Panc1 (cell line): Measurements from ENCODE around the gene MATN1. TPM values are rescaled to one million over a fixed set of nuclear protein-coding genes. Genes with fewer than 3 reads are reported as not detected.

Experiments used
- ATAC-seq: fragments of 200-7000 bp; cut with Tn5 transposase; 2 replicates; pipeline ENCODE4 v1.9.1; 2020; ENCODE audit warnings: mild to moderate bottlenecking, moderate library complexity
- BruUV-seq: library from RNA; stranded (reverse); fragments of 400-500 nt; replicated peaks from 2 replicates; lab custom pipeline; 2021; lab: Mats Ljungman, UMichigan
- CTCF ChIA-PET: fragments of 300-600 bp; sonication (Branson Sonifier 250); formaldehyde crosslinking; loops from one replicate; lab custom pipeline; 2022; ENCODE audit warnings: antibody characterized with exemption; lab: Charles Lee
- POLR2A ChIA-PET: fragments of 300-600 bp; sonication (Branson Sonifier 250); formaldehyde crosslinking; loops from one replicate; lab custom pipeline; 2022; ENCODE audit warnings: antibody characterized with exemption; lab: Charles Lee
- DNase-seq: peaks from one replicate; pipeline ENCODE4 v3.0.0-alpha.2; 2010; ENCODE audit warnings: low read depth, low spot score
- H3K27ac ChIP-seq: 2 replicates; pipeline ENCODE4 v1.5.1; 2011; ENCODE audit warnings: mild to moderate bottlenecking, low read length, inconsistent platforms
- H3K27me3 ChIP-seq: fragments of 200-500 bp; sonication (Bioruptor generic); 2 replicates; pipeline ENCODE4 v1.6.0; 2014; ENCODE audit warnings: low read length, inconsistent platforms; ENCODE audit not compliant: control insufficient read depth, insufficient read depth
- H3K36me3 ChIP-seq: fragments of 200-500 bp; sonication (Bioruptor generic); 2 replicates; pipeline ENCODE4 v1.5.1; 2014; ENCODE audit warnings: inconsistent platforms, mild to moderate bottlenecking, low read length, moderate library complexity; ENCODE audit not compliant: control insufficient read depth, insufficient read depth
- H3K4me1 ChIP-seq: 2 replicates; pipeline ENCODE4 v1.5.1; 2011; ENCODE audit warnings: inconsistent platforms, mild to moderate bottlenecking, low read length, moderate library complexity; ENCODE audit not compliant: control insufficient read depth, insufficient read depth
- H3K4me3 ChIP-seq, 2 experiments: 2 replicates each; pipeline ENCODE4 v1.5.1; 2011 to 2012; ENCODE audit warnings: low read depth in 2 of 2, low read length in 2 of 2, mild to moderate bottlenecking in 2 of 2, inconsistent platforms in 1 of 2, moderate library complexity in 1 of 2
- H3K9me3 ChIP-seq: fragments of 200-500 bp; sonication (Bioruptor generic); 2 replicates; pipeline ENCODE4 v1.5.1; 2014; ENCODE audit warnings: low read depth, mild to moderate bottlenecking, inconsistent platforms, low read length, moderate library complexity; ENCODE audit not compliant: control insufficient read depth, insufficient read depth
- CTCF ChIP-seq: fragments of 450-650 bp; IDR thresholded peaks from 2 replicates; pipeline ENCODE4 v1.5.1; 2017; ENCODE audit warnings: mild to moderate bottlenecking
- POLR2AphosphoS5 ChIP-seq: IDR thresholded peaks from 2 replicates; pipeline ENCODE4 v1.6.1; 2012; ENCODE audit warnings: mild to moderate bottlenecking, low read depth, low read length, moderate library complexity
- REST ChIP-seq, 2 experiments: IDR thresholded peaks; 2 replicates each; pipeline ENCODE4 v1.6.1; 2011 to 2012; ENCODE audit warnings: low read depth in 2 of 2, control low read depth in 1 of 2, low read length in 1 of 2, mild to moderate bottlenecking in 1 of 2, moderate library complexity in 1 of 2; ENCODE audit not compliant: insufficient read depth in 1 of 2
- SIN3A ChIP-seq: IDR thresholded peaks from 2 replicates; pipeline ENCODE4 v1.6.1; 2012; ENCODE audit warnings: low read depth, mild to moderate bottlenecking, low read length, moderate library complexity, borderline replicate concordance; ENCODE audit not compliant: insufficient read depth
- TCF7L2 ChIP-seq: IDR thresholded peaks from 2 replicates; pipeline ENCODE4 v1.6.1; 2011; ENCODE audit warnings: mild to moderate bottlenecking, low read depth, low read length, inconsistent platforms
- in situ Hi-C: cut with HindIII; loops from 2 replicates; pipeline ENCODE4 v1.10.0; 2016; ENCODE audit warnings: low sequenced_read_pairs, low pct_unique_long_range_greater_than_20kb
- intact Hi-C: fragments of 100-400 bp; cut with micrococcal nuclease; formaldehyde crosslinking; loops from one replicate; pipeline ENCODE4 v1.10.0; 2022; ENCODE audit not compliant: unreplicated experiment
- total RNA-seq: library from RNA; stranded (reverse); gene quantifications from one replicate; pipeline ENCODE4 v1.2.1, GENCODE V29; 2021; ENCODE audit not compliant: unreplicated experiment

MATN1 gene
- total RNA-seq, 1 experiment from 2014 or later, result 0.59 TPM

DNA sequence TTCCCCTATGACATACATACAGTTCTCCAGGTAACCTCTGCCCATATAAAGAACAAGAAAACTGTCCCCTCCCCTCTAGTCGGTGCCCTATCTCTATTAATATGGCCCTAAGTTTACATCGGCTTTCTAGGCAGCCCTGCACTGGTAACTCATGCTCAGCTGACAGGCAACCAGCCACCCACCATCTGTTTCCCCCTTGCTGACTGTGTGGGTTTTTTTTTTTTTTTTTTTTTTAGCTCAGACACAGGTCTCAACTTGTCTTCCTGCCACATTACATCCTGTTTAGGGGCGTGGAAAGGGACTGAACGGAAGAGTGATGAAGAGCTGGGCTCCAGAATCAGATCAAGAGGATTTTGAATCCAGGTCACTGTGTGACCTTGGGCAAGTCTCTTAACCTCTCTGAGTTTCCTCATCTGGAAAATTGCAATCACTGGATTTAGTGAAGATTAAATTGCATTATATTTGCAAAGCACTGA is 20.2 kb upstream of the MATN1 start:
- POLR2A ChIA-PET, result interaction anchor here (0.6 kb wide), 1 partner anchor 1919 kb away, joined by 7 read pairs; no protein-coding TSS in a partner anchor
- Histone ChIP-seq H3K27me3 (no peaks in the 10 kb centered on the region), H3K36me3 (no peaks in the 10 kb centered on the region), H3K4me1 (peaks cover 10% of the 10 kb centered on the region), H3K27ac (no peak overlapping the region), H3K9me3 (no peaks in the 10 kb centered on the region), H3K4me3 (no peak overlapping the region)
- TF ChIP-seq CTCF (no peak), TCF7L2 (no peak), REST (IDR thresholded peaks at IDR 0.05; ENCODE audit: insufficient read depth in 1 of 2, low read depth in 2 of 2, low read length in 1 of 2) (no peak), POLR2AphosphoS5 (no peak), SIN3A (no peak)
- intact Hi-C loops, result no loop called here
- BruUV-seq, result no TSS peak
- CTCF ChIA-PET, result interaction anchor here (0.6 kb wide), 1 partner anchor 182 kb away, joined by 4 read pairs; no protein-coding TSS in a partner anchor
- ATAC-seq (no peak), DNase-seq (no peak)
- in situ Hi-C loops, result no loop called here

- no peak overlapping the region for H3K4me3 ChIP-seq
- no peak overlapping the region for H3K27ac ChIP-seq
- CTCF ChIA-PET, result interaction anchor here (0.8 kb wide), 1 partner anchor 18 kb away, joined by 4 read pairs; no protein-coding TSS in a partner anchor
- H3K9me3 ChIP-seq, result no peaks in the 10 kb centered on the region
- DNase-seq (no peak), ATAC-seq (no peak)
- H3K4me1 ChIP-seq, result peaks cover 10% of the 10 kb centered on the region
- no peak for TF ChIP-seq CTCF
- no peak for TF ChIP-seq SIN3A
- TF ChIP-seq REST (IDR thresholded peaks at IDR 0.05; ENCODE audit: insufficient read depth in 1 of 2, low read depth in 2 of 2, low read length in 1 of 2), result no peak
- no peak for TF ChIP-seq TCF7L2
- TF ChIP-seq POLR2AphosphoS5, result no peak
- in situ Hi-C loops, result no loop called here
- intact Hi-C loops, result no loop called here
- BruUV-seq, result no TSS peak
- POLR2A ChIA-PET, result no interaction called here
- H3K36me3 ChIP-seq, result no peaks in the 10 kb centered on the region
- H3K27me3 ChIP-seq, result no peaks in the 10 kb centered on the region
Observed at GRCh38 chr1:30742963-30743559, 19.7 kb upstream of the MATN1 start.
